HepG2 (cell line): Measurements from ENCODE around the gene DDT. TPM values are rescaled to one million over a fixed set of nuclear protein-coding genes. Genes with fewer than 3 reads are reported as not detected.
"Not testable (repeated sequence)": the region's sequence is repeated elsewhere in the genome, so short reads cannot be mapped to it uniquely, and the experiment has no call there.

Experiments used
- ATAC-seq: fragments of 200-7000 bp; cut with Tn5 transposase; 3 replicates; pipeline ENCODE4 v1.9.1; 2020; ENCODE audit warnings: mild to moderate bottlenecking, moderate library complexity
- BruUV-seq: library from RNA; stranded (reverse); fragments of 400-500 nt; replicated peaks from 2 replicates; lab custom pipeline; 2021; lab: Mats Ljungman, UMichigan
- CTCF ChIA-PET: fragments of 300-600 bp; formaldehyde crosslinking; extraction: SDS; loops from one replicate; lab custom pipeline; 2021; ENCODE audit warnings: low total read pairs, inconsistent platforms, low intra/inter-chr PET ratio; lab: Yijun Ruan, JAX
- POLR2A ChIA-PET: fragments of 350-600 bp; sonication (Branson Sonifier 250); formaldehyde crosslinking; loops from one replicate; lab custom pipeline; 2020; ENCODE audit warnings: antibody characterized with exemption, inconsistent platforms; lab: Yijun Ruan, JAX
- DNase-seq: peaks from one replicate; pipeline ENCODE4 v3.0.0-alpha.2; 2015; ENCODE audit warnings: low spot score
- FAIRE-seq: peaks from 3 replicates; lab custom pipeline; 2011; peaks lifted over from hg19 to GRCh38; lab: Jason Lieb, UNC
- H2AFZ ChIP-seq: one replicate; pipeline ENCODE4 v1.6.1; 2011; ENCODE audit warnings: low read length, inconsistent platforms
- H3K27ac ChIP-seq: fragments of 300-600 bp; 3 replicates; pipeline ENCODE4 v1.8.0; 2011; ENCODE audit warnings: mixed run types, mild to moderate bottlenecking, mixed read lengths, low read length, inconsistent platforms; ENCODE audit not compliant: insufficient read depth; ENCODE audit errors: extremely low read length
- H3K27me3 ChIP-seq, 2 experiments: fragments of 200-600 bp in 1 of 2; 2 replicates in 1 of 2; 3 replicates in 1 of 2; pipeline versions ENCODE4 v1.6.0 to v1.8.0; 2011; ENCODE audit warnings: low read length in 2 of 2, mild to moderate bottlenecking in 2 of 2, moderate library complexity in 2 of 2, inconsistent platforms in 1 of 2; ENCODE audit not compliant: insufficient read depth in 2 of 2, control insufficient read depth in 1 of 2
- H3K36me3 ChIP-seq, 2 experiments: fragments of 200-600 bp in 1 of 2; replicated peaks in 1 of 2; 2 replicates in 1 of 2; 3 replicates in 1 of 2; pipeline versions ENCODE4 v1.5.1 to v1.8.0; 2011; ENCODE audit warnings: low read length in 2 of 2, inconsistent platforms in 1 of 2; ENCODE audit not compliant: insufficient read depth in 2 of 2, control insufficient read depth in 1 of 2
- H3K4me1 ChIP-seq: 2 replicates; pipeline ENCODE4 v1.5.1; 2012; ENCODE audit warnings: low read length, inconsistent platforms; ENCODE audit not compliant: insufficient read depth
- H3K4me2 ChIP-seq: 2 replicates; pipeline ENCODE4 v1.6.0; 2011; ENCODE audit warnings: low read depth, low read length, inconsistent platforms
- H3K4me3 ChIP-seq, 3 experiments: fragments of 200-600 bp in 1 of 3; sonication (generic), shearing (Covaris generic) in 1 of 3; replicated peaks in 1 of 3; 2 replicates each; pipeline ENCODE4 v1.5.1; 2011 to 2016; ENCODE audit warnings: low read length in 3 of 3, inconsistent platforms in 2 of 3, low read depth in 2 of 3, mild to moderate bottlenecking in 2 of 3, control low read depth in 1 of 3, mixed read lengths in 1 of 3; ENCODE audit not compliant: insufficient read depth in 1 of 3
- H3K79me2 ChIP-seq: one replicate; pipeline ENCODE4 v1.6.1; 2011; ENCODE audit warnings: low read length, inconsistent platforms; ENCODE audit not compliant: insufficient read depth
- H3K9ac ChIP-seq: 2 replicates; pipeline ENCODE4 v1.6.0; 2011; ENCODE audit warnings: mild to moderate bottlenecking, low read depth, low read length, inconsistent platforms; ENCODE audit not compliant: insufficient read depth
- H3K9me3 ChIP-seq: 2 replicates; pipeline ENCODE4 v1.5.1; 2012; ENCODE audit warnings: mild to moderate bottlenecking, low read length
- H4K20me1 ChIP-seq: 2 replicates; pipeline ENCODE4 v1.6.0; 2011; ENCODE audit warnings: inconsistent platforms, mild to moderate bottlenecking, low read length, moderate library complexity; ENCODE audit not compliant: insufficient read depth
- POLR2A ChIP-seq, 2 experiments: IDR thresholded peaks; 2 replicates each; pipeline ENCODE4 v1.6.1; 2011; ENCODE audit warnings: low read depth in 2 of 2, low read length in 2 of 2, mild to moderate bottlenecking in 1 of 2, moderate library complexity in 1 of 2; ENCODE audit not compliant: insufficient read depth in 1 of 2
- SMAD1 ChIP-seq: sonication (generic); formaldehyde crosslinking; IDR thresholded peaks from 2 replicates; pipeline ENCODE4 v1.4.0; 2020; ENCODE audit warnings: missing genetic modification reagents, low read depth, mild to moderate bottlenecking, borderline replicate concordance
- ZNF646 ChIP-seq: sonication (generic); formaldehyde crosslinking; IDR thresholded peaks from 2 replicates; pipeline ENCODE4 v1.9.0; 2021; ENCODE audit warnings: mild to moderate bottlenecking, missing genetic modification reagents
- ZNF660 ChIP-seq: sonication (generic); formaldehyde crosslinking; IDR thresholded peaks from 2 replicates; pipeline ENCODE4 v1.5.1; 2020; ENCODE audit warnings: mild to moderate bottlenecking, low read depth, missing genetic modification reagents, borderline replicate concordance
- WGBS: methylation state at CpG from one replicate; pipeline ENCODE4 v1.1.6; 2017; ENCODE audit warnings: low lambda C conversion rate; 5-methylcytosine and 5-hydroxymethylcytosine counted together
- in situ Hi-C: cut with HindIII; loops from 2 replicates; pipeline ENCODE4 v1.10.0; 2017; ENCODE audit warnings: low pct_unique_long_range_greater_than_20kb; ENCODE audit not compliant: extremely low pct_ligation_motif_present
- intact Hi-C: fragments of 100-400 bp; cut with micrococcal nuclease; formaldehyde crosslinking; loops from one replicate; pipeline ENCODE4 v1.10.0; 2022; ENCODE audit not compliant: unreplicated experiment
- polyA plus RNA-seq, 8 experiments: library from polyadenylated mRNA; depleted of rRNA in 3 of 8; stranded (reverse) in 7 of 8; unstranded in 1 of 8; fragments of >200 nt; fragmentation: Illumina TruSeq in 4 of 8; extraction: Trizol in 4 of 8; gene quantifications; 2 replicates each; pipeline versions ENCODE4 v1.2.1 to v1.2.3, GENCODE V29; 2011 to 2016; ENCODE audit warnings: low read depth in 4 of 8, missing spikeins in 1 of 8, mixed read lengths in 1 of 8; ENCODE audit not compliant: insufficient read depth in 1 of 8
- total RNA-seq, 5 experiments: library from RNA; depleted of rRNA; stranded (reverse); fragments of >200 nt; fragmentation: Illumina TruSeq; extraction: Trizol; gene quantifications; 2 replicates each; pipeline ENCODE4 v1.2.3, GENCODE V29; 2016; ENCODE audit warnings: low read depth in 1 of 5

Gene DDT
- total and polyA plus RNA-seq, 2 of the 13 experiments (the other 11 are each of a cell fraction or from before 2014, with no cell fraction given), result 143 to 181 TPM

GRCh38 chr22:23970201-23970641, 4.0 kb downstream of the DDT start (continued):
- 0 out of 2 replicates have a peak, but pooled peaks have one; percentile 37 for TF ChIP-seq ZNF646 (CRISPR knock-in tag)

- intact Hi-C loops, result no loop called here
- in situ Hi-C loops, result loop anchor here (5.0 kb wide), 1 partner anchor 42 kb away; no protein-coding TSS in a partner anchor
Observed at GRCh38 chr22:23969071-23969470, 5.2 kb downstream of the DDT start.

GRCh38 chr22:23966568-23966967, 7.7 kb downstream of the DDT start, which contains the start of gene DDTL:
Gene DDTL (plus strand): TSS chr22:23966888. CDS start chr22:23966915, 27 bp downstream.
- FAIRE-seq, result peak; percentile 87
- CTCF ChIA-PET, H3K9ac ChIP-seq, H3K27ac ChIP-seq, H3K4me1 ChIP-seq, DNase-seq, H3K4me3 ChIP-seq, H3K27me3 ChIP-seq, H2AFZ ChIP-seq, H4K20me1 ChIP-seq, BruUV-seq, H3K79me2 ChIP-seq, H3K9me3 ChIP-seq, POLR2A ChIA-PET, intact Hi-C loops, H3K4me2 ChIP-seq: not testable (repeated sequence)
- WGBS, result no CpG with 5 or more reads among the region's 30 CpGs
- H3K36me3 ChIP-seq, result peaks cover 2 to 24% of the 10 kb centered on the region in 2 experiments
- in situ Hi-C loops, result loop anchor here (5.0 kb wide), 1 partner anchor 39 kb away; no protein-coding TSS in a partner anchor
- ATAC-seq, result peak; percentile 97

More at GRCh38 chr22:23969071-23969470, 5.2 kb downstream of the DDT start:
- Histone ChIP-seq H3K9ac (no peak overlapping the region), H3K4me1 (no peaks in the 10 kb centered on the region), H3K27me3 (no peaks in the 10 kb centered on the region), H2AFZ (no peak overlapping the region), H3K36me3 (peaks cover 4 to 28% of the 10 kb centered on the region in 2 experiments), H3K4me3 (no peak overlapping the region), H4K20me1 (no peaks in the 10 kb centered on the region), H3K4me2 (no peak overlapping the region), H3K79me2 (peaks cover 6% of the 10 kb centered on the region), H3K9me3 (no peaks in the 10 kb centered on the region), H3K27ac (no peak overlapping the region)
- CTCF ChIA-PET, result no interaction called here
- DNase-seq (no peak), ATAC-seq (no peak), FAIRE-seq (no peak)
- peak in 1 of 2 experiments; percentile 29; a peak in 1 of 4 replicates for TF ChIP-seq POLR2A (IDR thresholded peaks at IDR 0.05; ENCODE audit: insufficient read depth in 1 of 2, low read depth in 2 of 2, low read length in 2 of 2)
- TF ChIP-seq SMAD1 (CRISPR knock-in tag), result no peak
- TF ChIP-seq ZNF660 (CRISPR knock-in tag), result no peak
- no TSS peak for BruUV-seq
- POLR2A ChIA-PET, result no interaction called here
- 100% methylated on average over 2 of the region's 3 CpGs for WGBS
